HepG2 (cell line): Measurements from ENCODE around the gene CTU2. TPM values are rescaled to one million over a fixed set of nuclear protein-coding genes. Genes with fewer than 3 reads are reported as not detected.
A peak's percentile ranks its signal among the peaks of the same experiment; 100 is the strongest.

ENCODE experiments used
- ADNP ChIP-seq: sonication (generic); formaldehyde crosslinking; IDR thresholded peaks from 2 replicates; pipeline ENCODE4 v1.4.0; 2020; ENCODE audit warnings: missing genetic modification reagents
- ELF4 ChIP-seq: sonication (generic); formaldehyde crosslinking; IDR thresholded peaks from 2 replicates; pipeline ENCODE4 v1.5.0; 2020; ENCODE audit warnings: missing genetic modification reagents, mild to moderate bottlenecking, moderate library complexity, borderline replicate concordance
- GRHL1 ChIP-seq: sonication (generic); formaldehyde crosslinking; conservative IDR thresholded peaks from 2 replicates; pipeline ENCODE4 v1.8.0; 2022; ENCODE audit warnings: missing genetic modification reagents
- NCOR1 ChIP-seq: fragments of 200-600 bp; sonication (generic); IDR thresholded peaks from 2 replicates; pipeline ENCODE4 v1.7.0; 2017; ENCODE audit warnings: antibody characterized with exemption, low read length, borderline replicate concordance
- RELA ChIP-seq: sonication (generic); formaldehyde crosslinking; IDR thresholded peaks from 2 replicates; pipeline ENCODE4 v1.4.0; 2020; ENCODE audit warnings: missing genetic modification reagents
- REPIN1 ChIP-seq: sonication (generic); formaldehyde crosslinking; IDR thresholded peaks from 2 replicates; pipeline ENCODE4 v1.8.0; 2022; ENCODE audit warnings: missing genetic modification reagents, low read depth, mild to moderate bottlenecking, borderline replicate concordance
- UBTF ChIP-seq: sonication (generic); formaldehyde crosslinking; IDR thresholded peaks from 2 replicates; pipeline ENCODE4 v1.4.0; 2020; ENCODE audit warnings: mild to moderate bottlenecking, missing genetic modification reagents
- ZBTB10 ChIP-seq: sonication (generic); formaldehyde crosslinking; IDR thresholded peaks from 2 replicates; pipeline ENCODE4 v1.4.0; 2020; ENCODE audit warnings: missing genetic modification reagents, borderline replicate concordance
- ZBTB4 ChIP-seq: sonication (generic); formaldehyde crosslinking; IDR thresholded peaks from 2 replicates; pipeline ENCODE4 v1.4.0; 2020; ENCODE audit warnings: missing genetic modification reagents, mild to moderate bottlenecking, borderline replicate concordance
- ZC3H13 ChIP-seq: sonication (generic); formaldehyde crosslinking; IDR thresholded peaks from 2 replicates; pipeline ENCODE4 v1.8.1; 2023; ENCODE audit warnings: mild to moderate bottlenecking, missing genetic modification reagents, moderate library complexity
- ZNF10 ChIP-seq: sonication (generic); formaldehyde crosslinking; IDR thresholded peaks from 2 replicates; pipeline ENCODE4 v1.4.0; 2020; ENCODE audit warnings: mild to moderate bottlenecking, low read depth, missing genetic modification reagents, borderline replicate concordance
- ZNF234 ChIP-seq: sonication (generic); formaldehyde crosslinking; conservative IDR thresholded peaks from 2 replicates; pipeline ENCODE4 v1.5.1; 2020; ENCODE audit warnings: mild to moderate bottlenecking, missing genetic modification reagents
- ZNF329 ChIP-seq: sonication (generic); formaldehyde crosslinking; IDR thresholded peaks from 2 replicates; pipeline ENCODE4 v1.9.0; 2021; ENCODE audit warnings: low read depth, mild to moderate bottlenecking, missing genetic modification reagents
- ZNF639 ChIP-seq: conservative IDR thresholded peaks from 2 replicates; pipeline ENCODE4 v1.6.1; 2018; ENCODE audit warnings: missing genetic modification reagents
- ZNF652 ChIP-seq: IDR thresholded peaks from 2 replicates; pipeline ENCODE4 v1.6.1; 2016; ENCODE audit warnings: low read depth, borderline replicate concordance
- ZNF740 ChIP-seq: sonication (generic); formaldehyde crosslinking; IDR thresholded peaks from 2 replicates; pipeline ENCODE4 v1.4.0; 2020; ENCODE audit warnings: missing genetic modification reagents
- polyA plus RNA-seq, 8 experiments: library from polyadenylated mRNA; depleted of rRNA in 3 of 8; stranded (reverse) in 7 of 8; unstranded in 1 of 8; fragments of >200 nt; fragmentation: Illumina TruSeq in 4 of 8; extraction: Trizol in 4 of 8; gene quantifications; 2 replicates each; pipeline versions ENCODE4 v1.2.1 to v1.2.3, GENCODE V29; 2011 to 2016; ENCODE audit warnings: low read depth in 4 of 8, missing spikeins in 1 of 8, mixed read lengths in 1 of 8; ENCODE audit not compliant: insufficient read depth in 1 of 8
- total RNA-seq, 5 experiments: library from RNA; depleted of rRNA; stranded (reverse); fragments of >200 nt; fragmentation: Illumina TruSeq; extraction: Trizol; gene quantifications; 2 replicates each; pipeline ENCODE4 v1.2.3, GENCODE V29; 2016; ENCODE audit warnings: low read depth in 1 of 5

Gene CTU2
- total and polyA plus RNA-seq, 2 of the 13 experiments (the other 11 are each of a cell fraction or from before 2014, with no cell fraction given), result 13.3 to 21.9 TPM

GRCh38 chr16:88678224-88678979 lies 27.9 kb upstream of the CTU2 start (continued):
- no peak for TF ChIP-seq ZBTB10
- no peak for TF ChIP-seq ZBTB4
- no peak for TF ChIP-seq NCOR1
- TF ChIP-seq GRHL1 (CRISPR knock-in tag), result no peak
- no peak for TF ChIP-seq ZNF639 (CRISPR knock-in tag)
- TF ChIP-seq ZNF10 (CRISPR knock-in tag), result no peak
- no peak for TF ChIP-seq ZNF329 (CRISPR knock-in tag)
- TF ChIP-seq REPIN1 (CRISPR knock-in tag), result no peak
- TF ChIP-seq ADNP (CRISPR knock-in tag), result no peak
- 0 out of 2 replicates have a peak, but pooled peaks have one; percentile 69 for TF ChIP-seq ZNF740 (CRISPR knock-in tag)
- TF ChIP-seq ZC3H13 (CRISPR knock-in tag), result peak; percentile 62
- TF ChIP-seq RELA (CRISPR knock-in tag), result no peak
- 0 out of 2 replicates have a peak, but pooled peaks have one; percentile 0 for TF ChIP-seq UBTF (CRISPR knock-in tag)
- no peak for TF ChIP-seq ZNF652 (CRISPR knock-in tag)
- 0 out of 2 replicates have a peak, but pooled peaks have one; percentile 39 for TF ChIP-seq ZNF234
- no peak for TF ChIP-seq ELF4 (CRISPR knock-in tag)
